ENCODE measurements around the gene SMG1.
"Not testable (repeated sequence)": the region's sequence is repeated elsewhere in the genome, so short reads cannot be mapped to it uniquely, and the experiment has no call there.

- TF ChIP-seq CTCF (IDR thresholded peaks at IDR 0.05); ZFX (IDR thresholded peaks at IDR 0.05; ENCODE audit: borderline replicate concordance): not testable (repeated sequence)
Observed at GRCh38 chr16:18770336-18770962, 155.8 kb downstream of the SMG1 start.

Measured in 22Rv1 (cell line).